H9 (cell line): Measurements from ENCODE around the gene JAKMIP1. TPM values are rescaled to one million over a fixed set of nuclear protein-coding genes. Genes with fewer than 3 reads are reported as not detected.

Experiments
- DNase-seq: peaks from one replicate; pipeline ENCODE4 v3.0.0-alpha.2; 2017
- H2AFZ ChIP-seq: one replicate; pipeline ENCODE4 v1.6.1; 2013; ENCODE audit warnings: mild to moderate bottlenecking, low read length, control low read depth, moderate library complexity
- H2AK5ac ChIP-seq: 2 replicates; pipeline ENCODE4 v1.6.1; 2013; ENCODE audit warnings: low read length, control low read depth, mixed read lengths; ENCODE audit not compliant: insufficient read length
- H2BK120ac ChIP-seq: one replicate; pipeline ENCODE4 v1.6.1; 2013; ENCODE audit warnings: low read depth, mild to moderate bottlenecking, low read length, control low read depth, inconsistent platforms; ENCODE audit not compliant: poor library complexity, severe bottlenecking
- H2BK12ac ChIP-seq: 2 replicates; pipeline ENCODE4 v1.6.1; 2013; ENCODE audit warnings: low read length, control low read depth, mixed read lengths, low read depth; ENCODE audit not compliant: insufficient read length
- H2BK15ac ChIP-seq: 2 replicates; pipeline ENCODE4 v1.6.1; 2013; ENCODE audit warnings: low read depth, low read length, control low read depth
- H2BK20ac ChIP-seq: one replicate; pipeline ENCODE4 v1.6.1; 2013; ENCODE audit warnings: low read depth, mild to moderate bottlenecking, low read length, control low read depth, inconsistent platforms; ENCODE audit not compliant: poor library complexity, severe bottlenecking
- H2BK5ac ChIP-seq: 2 replicates; pipeline ENCODE4 v1.6.1; 2013; ENCODE audit warnings: low read length, control low read depth, mixed read lengths; ENCODE audit not compliant: insufficient read length
- H3K14ac ChIP-seq: 2 replicates; pipeline ENCODE4 v1.6.1; 2013; ENCODE audit warnings: low read length, control low read depth; ENCODE audit not compliant: insufficient read depth
- H3K18ac ChIP-seq: 2 replicates; pipeline ENCODE4 v1.6.1; 2013; ENCODE audit warnings: low read depth, mild to moderate bottlenecking, mixed read lengths, low read length, control low read depth; ENCODE audit not compliant: insufficient read length
- H3K23ac ChIP-seq: 2 replicates; pipeline ENCODE4 v1.6.1; 2013; ENCODE audit warnings: low read length, control low read depth, mixed read lengths, low read depth; ENCODE audit not compliant: insufficient read length
- H3K23me2 ChIP-seq: 2 replicates; pipeline ENCODE4 v1.6.1; 2013; ENCODE audit warnings: low read depth, mild to moderate bottlenecking, mixed read lengths, low read length, control low read depth; ENCODE audit not compliant: insufficient read length, poor library complexity, severe bottlenecking
- H3K27ac ChIP-seq: 2 replicates; pipeline ENCODE4 v1.5.1; 2013; ENCODE audit warnings: low read length, control low read depth, mixed read lengths, low read depth; ENCODE audit not compliant: insufficient read length
- H3K27me3 ChIP-seq: 2 replicates; pipeline ENCODE4 v1.6.1; 2013; ENCODE audit warnings: low read length, control low read depth, inconsistent platforms; ENCODE audit not compliant: insufficient read depth
- H3K4ac ChIP-seq: 2 replicates; pipeline ENCODE4 v1.6.1; 2013; ENCODE audit warnings: low read depth, mild to moderate bottlenecking, control low read depth, inconsistent platforms, low read length, moderate library complexity
- H3K4me1 ChIP-seq: 2 replicates; pipeline ENCODE4 v1.6.1; 2013; ENCODE audit warnings: low read length, control low read depth, inconsistent platforms; ENCODE audit not compliant: insufficient read depth
- H3K4me2 ChIP-seq: 2 replicates; pipeline ENCODE4 v1.6.1; 2013; ENCODE audit warnings: low read length, control low read depth, mixed read lengths; ENCODE audit not compliant: insufficient read length, insufficient read depth
- H3K56ac ChIP-seq: 2 replicates; pipeline ENCODE4 v1.6.1; 2013; ENCODE audit warnings: low read depth, mild to moderate bottlenecking, mixed read lengths, low read length, control low read depth; ENCODE audit not compliant: insufficient read length
- H3K79me1 ChIP-seq: 2 replicates; pipeline ENCODE4 v1.6.1; 2013; ENCODE audit warnings: low read depth, mild to moderate bottlenecking, moderate library complexity, low read length, control low read depth, inconsistent platforms; ENCODE audit not compliant: insufficient read depth, poor library complexity, severe bottlenecking
- H3K79me2 ChIP-seq: 2 replicates; pipeline ENCODE4 v1.6.1; 2013; ENCODE audit warnings: low read length, control low read depth, inconsistent platforms; ENCODE audit not compliant: insufficient read depth
- H3K9ac ChIP-seq: 2 replicates; pipeline ENCODE4 v1.6.1; 2013; ENCODE audit warnings: low read length, control low read depth, mixed read lengths; ENCODE audit not compliant: insufficient read length; ENCODE audit errors: extremely low read depth
- H3K9me3 ChIP-seq: one replicate; pipeline ENCODE4 v1.6.1; 2013; ENCODE audit warnings: low read depth, low read length, inconsistent platforms; ENCODE audit not compliant: control insufficient read depth
- H3T11ph ChIP-seq: one replicate; pipeline ENCODE4 v1.6.1; 2013; ENCODE audit warnings: mild to moderate bottlenecking, low read length, control low read depth, inconsistent platforms
- H4K20me1 ChIP-seq: one replicate; pipeline ENCODE4 v1.6.1; 2013; ENCODE audit not compliant: control insufficient read depth, insufficient read length, insufficient read depth
- H4K5ac ChIP-seq: 2 replicates; pipeline ENCODE4 v1.6.1; 2013; ENCODE audit warnings: low read depth, mild to moderate bottlenecking, mixed read lengths, low read length, control low read depth; ENCODE audit not compliant: insufficient read length
- H4K8ac ChIP-seq: replicated peaks from 2 replicates; pipeline ENCODE4 v1.6.1; 2013; ENCODE audit warnings: low read length, control low read depth, mixed read lengths, low read depth; ENCODE audit not compliant: insufficient read length
- H4K91ac ChIP-seq: 2 replicates; pipeline ENCODE4 v1.6.1; 2013; ENCODE audit warnings: low read depth, mild to moderate bottlenecking, moderate library complexity, mixed read lengths, low read length, control low read depth; ENCODE audit not compliant: insufficient read length
- H3K27ac Mint-ChIP-seq, 3 experiments: 2 replicates in 2 of 3; 3 replicates in 1 of 3; pipeline ENCODE4 v1.8.0; 2020 to 2021; ENCODE audit warnings: mixed read lengths in 3 of 3, mild to moderate bottlenecking in 1 of 3, moderate library complexity in 1 of 3
- H3K27me3 Mint-ChIP-seq: 2 replicates; pipeline ENCODE4 v1.8.0; 2021; ENCODE audit warnings: low read depth, mild to moderate bottlenecking, moderate library complexity, mixed read lengths
- H3K36me3 Mint-ChIP-seq, 3 experiments: 2 replicates in 2 of 3; 3 replicates in 1 of 3; pipeline ENCODE4 v1.8.0; 2020 to 2021; ENCODE audit warnings: low read depth in 3 of 3, mixed read lengths in 3 of 3; ENCODE audit not compliant: insufficient read depth in 1 of 3
- H3K4me1 Mint-ChIP-seq, 2 experiments: 2 replicates each; pipeline ENCODE4 v1.8.0; 2020; ENCODE audit warnings: mixed read lengths in 2 of 2
- H3K4me3 Mint-ChIP-seq, 2 experiments: 2 replicates in 1 of 2; 3 replicates in 1 of 2; pipeline ENCODE4 v1.8.0; 2020 to 2021; ENCODE audit warnings: mild to moderate bottlenecking in 2 of 2, mixed read lengths in 2 of 2, moderate library complexity in 1 of 2
- H3K9me3 Mint-ChIP-seq, 2 experiments: 2 replicates in 1 of 2; 3 replicates in 1 of 2; pipeline ENCODE4 v1.8.0; 2020; ENCODE audit warnings: mild to moderate bottlenecking in 2 of 2, mixed read lengths in 2 of 2, moderate library complexity in 1 of 2
- CTCF ChIP-seq: fragments of 200-600 bp; sonication (generic); conservative IDR thresholded peaks from 3 replicates; pipeline ENCODE4 v1.8.0; 2021; ENCODE audit warnings: antibody characterized with exemption, mild to moderate bottlenecking
- WGBS: extraction: QIAGEN DNeasy Blood & Tissue Kit; methylation state at CpG from one replicate; pipeline ENCODE4 v1.1.7; 2013; ENCODE audit warnings: missing lambda C conversion rate, low lambda C conversion rate, mixed read lengths; ENCODE audit not compliant: insufficient read length; ENCODE audit errors: extremely low coverage; 5-methylcytosine and 5-hydroxymethylcytosine counted together
- long read RNA-seq: library from polyadenylated mRNA; unstranded; transcript quantifications from one replicate; pipeline ENCODE4 v2.0.0, GENCODE V29; 2020
- total RNA-seq: library from RNA; stranded (reverse); gene quantifications from 2 replicates; pipeline ENCODE4 v1.2.1, GENCODE V29; 2021

Gene JAKMIP1
- total RNA-seq = 1.3 and 1.5 TPM in 2 replicates
- long read RNA-seq, partial matches to known transcripts = 0 of 4 reads
- long read RNA-seq, other reads (novel, unspliced or antisense) = 1 of 4 reads

GRCh38 chr4:6200011-6200921, at the start of gene JAKMIP1:
Gene JAKMIP1, minus strand, starts transcription at chr4:6200549. Its CDS starts 87,699 bp downstream, at chr4:6112850.
- Histone ChIP-seq H3K4me1 (0 out of 2 replicates have a peak, but pooled peaks cover 3% of the 10 kb centered on the region), H4K5ac (no peak within 1 kb of the TSS), H2BK120ac (no peak within 1 kb of the TSS), H3K23ac (no peak within 1 kb of the TSS), H4K20me1 (no peaks in the 10 kb centered on the region), H2BK5ac (no peak within 1 kb of the TSS), H3K27ac (no peak within 1 kb of the TSS), H3K79me1 (no peaks in the 10 kb centered on the region), H4K91ac (no peak within 1 kb of the TSS), H2BK15ac (no peak within 1 kb of the TSS), H2AK5ac (no peak within 1 kb of the TSS), H2BK20ac (no peak within 1 kb of the TSS), H2BK12ac (no peak within 1 kb of the TSS), H3K79me2 (no peaks in the 10 kb centered on the region), H3K18ac (no peak within 1 kb of the TSS), H3K23me2 (peaks cover 7% of the 10 kb centered on the region), H3K4ac (no peak within 1 kb of the TSS), H4K8ac (no peak within 1 kb of the TSS), H3T11ph (no peak within 1 kb of the TSS), H3K14ac (no peak within 1 kb of the TSS), H3K4me2 (peak within 1 kb of the TSS; percentile 68), H3K9me3 (no peaks in the 10 kb centered on the region), H3K56ac (no peak within 1 kb of the TSS), H3K9ac (no peak within 1 kb of the TSS), H3K27me3 (no peaks in the 10 kb centered on the region; the same call in 1 of the 2 replicates), H2AFZ (no peak within 1 kb of the TSS)
- peak; percentile 91 for DNase-seq
- Mint-ChIP-seq H3K36me3 (peaks cover 0 to 8% (median 0%) of the 10 kb centered on the region in 3 experiments; a peak in 1 of 7 replicates), H3K27me3 (peaks cover 58% of the 10 kb centered on the region), H3K4me1 (peaks cover 38 to 39% of the 10 kb centered on the region in 2 experiments), H3K9me3 (peaks cover 6 to 8% of the 10 kb centered on the region in 2 experiments; a peak in 4 of 5 replicates), H3K4me3 (peak within 1 kb of the TSS; percentile 64 to 89), H3K27ac (no peak within 1 kb of the TSS; a peak in 1 of 7 replicates)
- TF ChIP-seq CTCF = no peak
- WGBS = no CpG with 5 or more reads among the region's 107 CpGs
